GM23338 (cell line): ENCODE measurements around the gene JARID2.

Experiments
- CTCF ChIP-seq, 2 experiments: fragments of 200-600 bp in 1 of 2; sonication (generic) in 1 of 2; conservative IDR thresholded peaks; 2 replicates each; pipeline versions ENCODE4 v1.5.1 to v1.6.1; 2016 to 2017; ENCODE audit warnings: antibody characterized with exemption in 2 of 2, low read depth in 2 of 2, mild to moderate bottlenecking in 2 of 2, moderate library complexity in 1 of 2
- POLR2AphosphoS5 ChIP-seq: IDR thresholded peaks from 2 replicates; pipeline ENCODE4 v1.6.1; 2016; ENCODE audit warnings: antibody characterized with exemption, low read depth

DNA sequence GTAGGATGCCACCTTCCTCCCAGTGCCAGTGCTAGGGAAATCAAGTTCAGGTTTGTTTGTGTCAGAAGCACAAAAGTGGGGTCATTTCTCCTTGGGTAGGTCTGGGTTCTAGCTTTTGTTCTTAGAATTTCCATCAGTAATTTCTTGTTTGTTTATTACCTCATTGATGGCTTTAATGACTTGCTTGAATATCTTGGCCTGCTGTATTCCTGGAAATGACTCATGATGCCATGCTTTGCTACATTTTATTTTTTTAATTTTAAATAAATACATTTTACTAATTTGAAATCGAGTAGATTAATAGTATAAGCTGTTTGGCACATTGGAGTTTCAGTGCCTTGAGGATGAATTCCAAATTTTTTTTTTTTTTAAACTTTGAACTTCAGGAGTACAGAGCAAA is 189.6 kb downstream of the JARID2 start:
- TF ChIP-seq POLR2AphosphoS5 (no peak), CTCF (conservative IDR thresholded peaks at IDR 0.05; ENCODE audit: low read depth in 2 of 2) (no peak)
